Measurements from ENCODE around the gene MGRN1.
A peak's percentile ranks its signal among the peaks of the same experiment; 100 is the strongest.

The MGRN1 gene

GRCh38 chr16:4651827-4652226 is 27.2 kb downstream of the MGRN1 start:
- no peak for DNase-seq (ENCODE audit: low read depth in 2 of 3, low spot score in 1 of 3)

DNA sequence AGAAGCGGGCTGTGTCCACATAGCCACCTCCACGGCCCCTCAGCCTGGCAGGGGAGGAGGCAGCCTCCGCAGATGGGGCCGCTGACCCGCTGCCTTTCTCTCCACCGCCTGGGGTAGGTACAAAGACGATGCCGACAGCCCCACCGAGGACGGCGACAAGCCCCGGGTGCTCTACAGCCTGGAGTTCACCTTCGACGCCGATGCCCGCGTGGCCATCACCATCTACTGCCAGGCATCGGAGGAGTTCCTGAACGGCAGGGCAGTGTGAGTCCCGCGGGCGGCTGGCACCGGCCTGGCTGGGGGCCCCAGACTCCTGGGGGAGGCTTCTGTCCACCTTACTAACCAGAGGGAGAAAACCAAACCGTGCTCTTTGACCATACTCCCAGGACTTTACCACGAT is 27.9 kb downstream of the MGRN1 start:
- DNase-seq (ENCODE audit: low read depth in 2 of 3, low spot score in 1 of 3) = no peak

- DNase-seq (ENCODE audit: low read depth in 2 of 3, low spot score in 1 of 3) = no peak
Measured at GRCh38 chr16:4654011-4654963, 29.7 kb downstream of the MGRN1 start.

DNA sequence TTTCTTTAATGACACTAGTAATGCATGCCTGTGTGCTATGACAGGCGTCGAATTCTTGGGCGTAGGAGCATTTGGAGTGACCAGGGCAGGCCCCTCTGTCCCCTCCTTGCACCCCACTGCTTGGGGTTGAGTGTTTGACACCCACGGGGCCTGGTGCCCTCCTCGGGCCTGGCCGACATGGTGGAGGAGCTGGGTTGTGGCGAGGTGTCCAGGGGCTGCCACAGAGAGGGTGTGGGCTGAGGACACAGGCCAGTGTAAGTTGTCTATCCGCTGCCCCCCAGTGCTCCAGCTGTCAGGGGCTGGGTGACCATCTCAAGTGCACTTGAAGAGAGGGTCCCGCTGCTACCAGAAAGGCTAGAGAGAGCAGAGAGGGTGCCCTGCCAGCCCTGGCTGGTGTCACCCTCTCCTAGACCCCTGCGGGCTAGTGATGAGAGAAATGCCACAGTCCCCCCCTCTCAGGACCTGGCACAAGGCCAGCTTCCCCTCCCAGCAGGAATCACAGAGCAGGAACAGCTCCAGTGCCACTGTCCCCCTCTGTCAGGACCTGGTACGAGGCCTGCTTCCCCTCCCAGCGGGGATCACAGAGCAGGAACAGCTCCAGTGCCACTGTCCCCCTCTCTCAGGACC is 30.5 kb downstream of the MGRN1 start:
- no peak for DNase-seq (ENCODE audit: low read depth in 2 of 3, low spot score in 1 of 3)

GRCh38 chr16:4655801-4656200 is 31.2 kb downstream of the MGRN1 start:
- no peak for DNase-seq (ENCODE audit: low read depth in 2 of 3, low spot score in 1 of 3)

GRCh38 chr16:4656221-4656620 is 31.6 kb downstream of the MGRN1 start:
- DNase-seq (ENCODE audit: low read depth in 2 of 3, low spot score in 1 of 3) = no peak

DNA sequence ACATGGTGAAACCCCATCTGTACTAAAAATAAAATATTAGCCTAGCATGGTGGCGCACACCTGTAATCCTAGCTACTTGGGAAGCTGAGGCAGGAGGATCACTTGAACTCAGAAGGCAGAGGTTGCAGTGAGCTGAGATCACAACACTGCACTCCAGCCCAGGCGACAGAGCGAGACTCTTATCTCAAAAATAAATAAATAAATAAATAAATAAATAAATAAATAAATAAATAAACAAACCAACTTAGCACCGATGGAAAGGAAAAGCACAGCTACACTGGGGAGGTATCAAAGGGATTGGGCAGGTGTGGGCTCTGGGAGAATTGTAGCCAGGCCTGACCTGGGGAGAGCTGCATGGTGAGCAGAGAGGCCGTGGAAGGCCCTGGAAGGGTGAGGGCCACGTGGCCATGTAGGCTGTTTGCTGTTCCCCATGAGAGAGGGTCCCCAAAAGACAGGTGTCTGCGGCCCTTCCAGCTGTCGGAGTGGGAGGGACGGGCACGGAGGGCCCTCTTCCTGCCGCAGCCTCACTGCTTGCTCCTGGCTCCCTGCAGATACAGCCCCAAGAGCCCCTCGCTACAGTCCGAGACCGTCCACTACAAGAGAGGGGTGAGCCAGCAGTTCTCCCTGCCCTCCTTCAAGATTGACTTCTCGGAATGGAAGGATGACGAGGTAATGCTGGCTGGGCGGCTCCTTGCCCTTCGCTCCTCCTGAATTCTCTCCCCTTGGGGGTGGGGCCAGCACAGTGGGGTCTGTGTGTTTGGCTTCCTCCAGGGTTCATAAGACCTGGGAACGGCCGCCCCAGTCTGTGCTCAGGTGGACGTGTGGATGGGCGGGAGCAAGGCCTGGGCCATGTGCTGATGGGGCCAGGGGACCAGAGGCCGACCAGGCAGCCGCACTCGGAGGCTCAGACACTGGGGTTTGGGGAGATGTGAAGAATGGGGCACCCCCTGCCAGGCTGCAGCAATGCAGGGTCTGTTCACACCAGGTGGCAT is 32.4 kb downstream of the MGRN1 start:
- DNase-seq (ENCODE audit: low read depth in 2 of 3, low spot score in 1 of 3) = no peak

- no peak for DNase-seq (ENCODE audit: low read depth in 2 of 3, low spot score in 1 of 3)
Measured at GRCh38 chr16:4659363-4660353, 35.0 kb downstream of the MGRN1 start.

DNA sequence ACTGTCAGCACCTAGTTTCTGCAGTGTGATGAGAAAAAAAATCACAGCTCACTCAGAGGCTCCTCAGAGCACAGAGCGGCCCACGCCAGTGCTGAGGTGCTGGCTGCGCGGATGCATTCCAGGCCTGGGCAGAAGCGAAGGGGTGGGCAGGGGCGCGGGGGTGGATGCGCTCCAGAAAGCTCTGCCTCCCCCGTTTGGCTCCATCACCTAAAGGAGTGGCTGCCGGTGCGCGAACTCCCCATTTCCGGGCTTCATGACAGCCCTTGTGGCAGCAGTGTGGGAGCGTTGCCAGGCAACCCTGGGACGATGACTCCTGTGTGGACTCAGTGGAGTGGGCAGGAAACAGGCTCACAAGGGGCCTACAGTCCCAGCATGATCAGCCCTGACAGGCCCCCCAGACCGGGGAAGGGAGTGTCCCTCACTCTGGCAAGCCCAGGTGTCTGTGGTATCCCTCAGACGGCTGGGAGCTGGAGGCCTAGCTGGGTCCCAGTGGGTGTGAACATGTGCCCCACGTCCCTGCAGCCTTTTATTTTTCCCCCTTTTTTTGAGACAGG is 35.9 kb downstream of the MGRN1 start:
- peak; percentile 52 to 70 (median 59) for DNase-seq (ENCODE audit: low read depth in 2 of 3, low spot score in 1 of 3)

- no peak for DNase-seq (ENCODE audit: low read depth in 2 of 3, low spot score in 1 of 3)
Measured at GRCh38 chr16:4661661-4662060, 37.0 kb downstream of the MGRN1 start.

GRCh38 chr16:4663465-4663776 is 38.8 kb downstream of the MGRN1 start:
- DNase-seq (ENCODE audit: low read depth in 2 of 3, low spot score in 1 of 3) = no peak

DNA sequence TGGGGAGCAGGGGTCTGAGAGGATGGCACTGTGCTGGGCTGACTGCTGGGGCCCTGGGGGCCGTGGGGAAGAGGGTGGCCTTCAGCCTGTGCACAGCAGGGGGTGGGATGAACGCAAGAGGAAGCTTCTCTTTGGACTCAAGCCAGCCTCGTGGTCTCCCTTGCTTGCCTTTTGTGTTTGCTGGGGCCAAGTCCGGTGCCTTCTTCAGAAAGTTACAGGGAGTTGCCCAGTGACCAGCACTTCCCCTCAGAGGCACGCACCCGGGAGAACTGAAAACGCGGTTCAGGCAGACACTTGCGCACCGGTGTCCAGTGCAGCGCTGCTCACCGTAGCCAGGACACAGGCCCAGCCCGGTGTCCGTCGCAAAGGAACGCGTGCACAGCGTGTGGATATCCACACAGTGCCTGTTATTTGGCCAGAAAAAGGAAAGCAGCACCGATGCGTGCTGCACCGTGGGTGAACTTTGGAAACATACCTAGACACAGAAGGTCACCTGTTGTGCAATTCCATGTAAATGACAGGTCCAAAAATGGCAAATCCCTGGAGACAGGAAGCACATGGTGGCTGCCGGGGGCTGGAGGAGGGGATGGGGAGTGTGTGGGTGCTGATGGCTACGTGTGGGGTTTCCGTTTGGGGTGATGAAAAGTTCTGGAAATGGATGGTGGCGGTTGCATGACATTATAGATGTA is 39.3 kb downstream of the MGRN1 start:
- DNase-seq (ENCODE audit: low read depth in 2 of 3, low spot score in 1 of 3) = no peak

DNA sequence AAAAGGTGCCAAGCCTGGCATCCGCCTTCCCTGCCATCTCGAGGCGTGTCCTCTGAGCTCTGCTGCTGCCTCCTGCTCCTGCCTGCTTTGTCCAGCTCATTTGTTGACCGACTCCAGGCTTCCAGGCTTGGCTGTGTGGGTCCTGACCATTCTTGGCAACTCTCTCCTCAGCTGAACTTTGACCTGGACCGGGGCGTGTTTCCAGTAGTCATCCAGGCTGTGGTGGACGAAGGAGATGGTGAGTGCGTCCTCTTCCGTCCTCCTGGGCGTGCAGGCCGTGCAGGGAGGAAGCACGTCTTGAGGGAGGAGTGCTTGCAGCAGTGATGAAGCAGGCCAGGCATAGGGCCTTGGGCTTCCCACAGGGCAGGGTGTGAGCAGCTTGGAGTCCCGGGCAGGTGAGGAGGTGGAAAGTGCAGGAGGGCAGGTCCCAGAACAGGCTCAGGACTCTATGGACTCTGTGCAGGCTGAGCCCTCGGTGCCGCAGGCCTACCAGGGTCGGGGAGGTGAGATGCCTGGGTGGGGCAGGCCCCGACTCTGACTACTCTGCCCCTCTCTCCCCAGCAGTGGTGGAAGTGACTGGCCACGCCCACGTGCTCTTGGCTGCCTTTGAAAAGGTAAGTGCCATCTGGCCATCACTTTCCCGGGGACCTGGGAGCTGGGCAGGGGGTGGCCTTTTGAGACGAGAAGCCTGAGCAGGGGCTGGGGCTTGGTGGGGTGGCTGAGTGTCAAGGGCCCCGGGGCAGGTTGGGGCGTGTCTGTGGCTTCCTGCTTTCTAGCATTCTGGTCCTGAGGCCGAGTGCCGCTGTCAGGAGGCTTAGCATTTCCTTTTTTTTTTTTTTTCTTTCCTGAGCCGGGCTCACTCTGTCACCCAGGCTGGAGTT is 40.2 kb downstream of the MGRN1 start:
- DNase-seq (ENCODE audit: low read depth in 2 of 3, low spot score in 1 of 3) = peak in 1 of 3 donors; percentile 36

GRCh38 chr16:4666537-4667202 is 42.0 kb downstream of the MGRN1 start:
- DNase-seq (ENCODE audit: low read depth in 2 of 3, low spot score in 1 of 3) = no peak

- no peak for DNase-seq (ENCODE audit: low read depth in 2 of 3, low spot score in 1 of 3)
Measured at GRCh38 chr16:4667203-4667963, 42.8 kb downstream of the MGRN1 start.

- no peak for DNase-seq (ENCODE audit: low read depth in 2 of 3, low spot score in 1 of 3)
Measured at GRCh38 chr16:4668313-4668960, 43.8 kb downstream of the MGRN1 start.
